Prostate gland (tissue), 2 donors: Measurements from ENCODE around the gene RNF19B. TPM values are rescaled to one million over a fixed set of nuclear protein-coding genes. Genes with fewer than 3 reads are reported as not detected.

Experiments
- DNase-seq: peaks from one replicate; pipeline ENCODE4 v3.0.0-alpha.2; 2019; ENCODE audit warnings: low spot score
- H3K27ac ChIP-seq, 2 donors: fragments of 200-600 bp; sonication (generic); 2 replicates each; pipeline ENCODE4 v1.5.1; 2017 to 2019
- H3K27me3 ChIP-seq: fragments of 200-600 bp; sonication (generic); replicated peaks from 2 replicates; pipeline ENCODE4 v1.5.1; 2019; ENCODE audit not compliant: insufficient read depth
- H3K36me3 ChIP-seq, 2 donors: fragments of 200-600 bp; sonication (generic); 1 replicate in 1 of 2; 2 replicates in 1 of 2; pipeline versions ENCODE4 v1.5.1 to v1.8.1; 2017 to 2019
- H3K4me1 ChIP-seq: fragments of 200-600 bp; sonication (generic); replicated peaks from 2 replicates; pipeline ENCODE4 v1.5.1; 2019
- H3K4me3 ChIP-seq, 2 donors: fragments of 200-600 bp; sonication (generic); 2 replicates each; pipeline ENCODE4 v1.5.1; 2017 to 2019
- H3K9me3 ChIP-seq: fragments of 200-600 bp; sonication (generic); 2 replicates; pipeline ENCODE4 v1.5.1; 2017
- CTCF ChIP-seq, 4 experiments: fragments of 200-600 bp in 2 of 4; fragments of 450-650 bp in 2 of 4; sonication (generic) in 2 of 4; IDR thresholded peaks; 1 replicate in 3 of 4; 2 replicates in 1 of 4; pipeline ENCODE4 v1.5.1; 2016 to 2019; ENCODE audit warnings: antibody characterized with exemption in 4 of 4, mild to moderate bottlenecking in 2 of 4, moderate library complexity in 2 of 4
- POLR2A ChIP-seq: fragments of 450-650 bp; IDR thresholded peaks from one replicate; pipeline ENCODE4 v1.6.1; 2016; ENCODE audit warnings: antibody characterized with exemption, mild to moderate bottlenecking
- POLR2AphosphoS5 ChIP-seq: sonication (generic); formaldehyde crosslinking; IDR thresholded peaks from one replicate; pipeline ENCODE4 v1.6.1; 2017; ENCODE audit warnings: antibody characterized with exemption
- WGBS: methylation state at CpG from one replicate; pipeline ENCODE4 v1.1.5; 2018; 5-methylcytosine and 5-hydroxymethylcytosine counted together
- intact Hi-C: fragments of 100-400 bp; cut with DNase I; formaldehyde crosslinking; loops from one replicate; pipeline ENCODE4 v1.14.2; 2022
- total RNA-seq, 2 donors: library from RNA; depleted of rRNA; stranded (reverse); fragments of >200 nt; gene quantifications; one replicate each; pipeline ENCODE4 v1.1.0, GENCODE V29; 2016

RNF19B gene
- total RNA-seq, 2 donors from 2014 or later = 16.7 to 77.8 TPM

- no peak overlapping the region for H3K4me3 ChIP-seq
- no peaks in the 10 kb centered on the region for H3K9me3 ChIP-seq
- 0% methylated on average over 1 of the region's 1 CpG for WGBS
- no peak for DNase-seq
- no peak for TF ChIP-seq POLR2A
- TF ChIP-seq CTCF (IDR thresholded peaks at IDR 0.05) = no peak
- H3K36me3 ChIP-seq = peaks cover 0 to 8% of the 10 kb centered on the region in 2 donors
- intact Hi-C loops = loop anchor here (5.0 to 10.0 kb wide), 2 partner anchors 42 to 75 kb away; no protein-coding TSS in a partner anchor
- peak overlapping the region in 1 of 2 donors; percentile 85 for H3K27ac ChIP-seq
- H3K27me3 ChIP-seq = no peaks in the 10 kb centered on the region
- peaks cover 20% of the 10 kb centered on the region for H3K4me1 ChIP-seq
Observed at GRCh38 chr1:33009561-33009960, 45.0 kb upstream of the RNF19B start.

- TF ChIP-seq POLR2A = no peak
- TF ChIP-seq CTCF (IDR thresholded peaks at IDR 0.05) = no peak
- peak; percentile 81 for TF ChIP-seq POLR2AphosphoS5
- Histone ChIP-seq H3K36me3 (no peaks in the 10 kb centered on the region), H3K4me3 (no peak overlapping the region), H3K27me3 (no peaks in the 10 kb centered on the region), H3K27ac (peak overlapping the region in 1 of 2 donors; percentile 85), H3K4me1 (peaks cover 20% of the 10 kb centered on the region), H3K9me3 (no peaks in the 10 kb centered on the region)
- DNase-seq = peak; percentile 72
- intact Hi-C loops = loop anchor here (5.0 to 10.0 kb wide), 2 partner anchors 41 to 73 kb away; no protein-coding TSS in a partner anchor
- 77% methylated on average over 13 of the region's 13 CpGs for WGBS
Observed at GRCh38 chr1:33008051-33008914, 43.7 kb upstream of the RNF19B start.

GRCh38 chr1:33007190-33008050 is 42.8 kb upstream of the RNF19B start:
- Histone ChIP-seq H3K27ac (no peak overlapping the region), H3K9me3 (no peaks in the 10 kb centered on the region), H3K4me3 (no peak overlapping the region), H3K4me1 (peaks cover 18% of the 10 kb centered on the region), H3K36me3 (no peaks in the 10 kb centered on the region), H3K27me3 (no peaks in the 10 kb centered on the region)
- 55% methylated on average over 6 of the region's 6 CpGs for WGBS
- DNase-seq = peak; percentile 33
- TF ChIP-seq POLR2A (no peak), POLR2AphosphoS5 (peak; percentile 34), CTCF (IDR thresholded peaks at IDR 0.05) (peak in 3 of 4 experiments; percentile 15 to 74 (median 39))
- intact Hi-C loops = loop anchor here (5.0 to 10.0 kb wide), 2 partner anchors 40 to 73 kb away; no protein-coding TSS in a partner anchor

GRCh38 chr1:33005838-33006421 is 41.3 kb upstream of the RNF19B start:
- Histone ChIP-seq H3K36me3 (no peaks in the 10 kb centered on the region), H3K27ac (no peak overlapping the region), H3K4me1 (peaks cover 8% of the 10 kb centered on the region), H3K4me3 (no peak overlapping the region), H3K9me3 (no peaks in the 10 kb centered on the region), H3K27me3 (no peaks in the 10 kb centered on the region)
- no peak for DNase-seq
- 62% methylated on average over 9 of the region's 9 CpGs for WGBS
- intact Hi-C loops = loop anchor here (5.0 to 10.0 kb wide), 2 partner anchors 39 to 71 kb away; no protein-coding TSS in a partner anchor
- TF ChIP-seq POLR2A = no peak
- TF ChIP-seq CTCF (IDR thresholded peaks at IDR 0.05) = no peak
- TF ChIP-seq POLR2AphosphoS5 = no peak
